Cardiac fibroblast (primary cell): ENCODE data around the gene BTBD19.
"Not testable (repeated sequence)": the region's sequence is repeated elsewhere in the genome, so short reads cannot be mapped to it uniquely, and the experiment has no call there.

Experiments
- DNase-seq, 2 donors: peaks; one replicate each; pipeline versions ENCODE4 v3.0.0 to v3.0.0-alpha.2; 2010; ENCODE audit warnings: low read depth in 2 of 2
- H3K4me3 ChIP-seq, 2 donors: replicated peaks in 1 of 2; 1 replicate in 1 of 2; 2 replicates in 1 of 2; pipeline ENCODE4 v1.5.1; 2011; ENCODE audit warnings: low read depth in 2 of 2, low read length in 2 of 2, mild to moderate bottlenecking in 2 of 2, moderate library complexity in 1 of 2
- TF ChIP-seq, protein P1 (sequence below): IDR thresholded peaks from one replicate; pipeline ENCODE4 v1.5.1; 2011; ENCODE audit warnings: low read depth, mild to moderate bottlenecking, low read length, inconsistent platforms

Gene BTBD19

DNA sequence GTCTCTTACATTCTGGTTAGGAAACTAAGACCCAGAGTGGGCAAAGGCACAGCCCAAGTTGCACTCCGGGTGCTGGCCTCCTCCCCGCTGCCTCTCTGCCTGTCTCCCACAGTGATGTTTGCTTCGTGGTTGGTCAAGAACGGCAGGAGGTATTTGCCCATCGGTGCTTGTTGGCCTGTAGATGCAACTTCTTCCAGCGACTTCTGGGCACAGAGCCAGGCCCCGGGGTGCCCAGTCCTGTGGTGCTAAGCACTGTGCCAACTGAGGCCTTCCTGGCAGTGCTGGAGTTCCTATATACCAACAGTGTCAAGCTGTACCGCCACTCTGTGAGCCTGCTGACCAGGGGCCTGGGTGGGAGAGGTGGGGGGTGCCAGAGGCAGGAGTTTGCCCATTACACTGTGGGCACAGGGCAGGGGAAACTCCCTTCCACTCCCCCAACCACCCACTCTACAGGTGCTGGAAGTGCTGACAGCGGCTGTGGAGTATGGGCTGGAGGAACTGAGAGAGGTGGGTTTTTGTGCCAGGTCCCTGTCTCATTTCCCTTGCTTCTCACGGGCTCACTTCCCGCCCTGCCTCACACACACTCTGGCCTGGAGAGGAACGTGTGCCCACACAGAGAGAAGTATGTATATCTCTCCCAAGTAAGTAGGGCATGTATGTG, 1.9 kb downstream of the BTBD19 start:
- H3K4me3 ChIP-seq, result peak overlapping the region; percentile 53 to 57
- peak in 1 of 2 donors; percentile 74 for DNase-seq
- TF ChIP-seq, protein P1, sequence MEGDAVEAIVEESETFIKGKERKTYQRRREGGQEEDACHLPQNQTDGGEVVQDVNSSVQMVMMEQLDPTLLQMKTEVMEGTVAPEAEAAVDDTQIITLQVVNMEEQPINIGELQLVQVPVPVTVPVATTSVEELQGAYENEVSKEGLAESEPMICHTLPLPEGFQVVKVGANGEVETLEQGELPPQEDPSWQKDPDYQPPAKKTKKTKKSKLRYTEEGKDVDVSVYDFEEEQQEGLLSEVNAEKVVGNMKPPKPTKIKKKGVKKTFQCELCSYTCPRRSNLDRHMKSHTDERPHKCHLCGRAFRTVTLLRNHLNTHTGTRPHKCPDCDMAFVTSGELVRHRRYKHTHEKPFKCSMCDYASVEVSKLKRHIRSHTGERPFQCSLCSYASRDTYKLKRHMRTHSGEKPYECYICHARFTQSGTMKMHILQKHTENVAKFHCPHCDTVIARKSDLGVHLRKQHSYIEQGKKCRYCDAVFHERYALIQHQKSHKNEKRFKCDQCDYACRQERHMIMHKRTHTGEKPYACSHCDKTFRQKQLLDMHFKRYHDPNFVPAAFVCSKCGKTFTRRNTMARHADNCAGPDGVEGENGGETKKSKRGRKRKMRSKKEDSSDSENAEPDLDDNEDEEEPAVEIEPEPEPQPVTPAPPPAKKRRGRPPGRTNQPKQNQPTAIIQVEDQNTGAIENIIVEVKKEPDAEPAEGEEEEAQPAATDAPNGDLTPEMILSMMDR, result no peak

DNA sequence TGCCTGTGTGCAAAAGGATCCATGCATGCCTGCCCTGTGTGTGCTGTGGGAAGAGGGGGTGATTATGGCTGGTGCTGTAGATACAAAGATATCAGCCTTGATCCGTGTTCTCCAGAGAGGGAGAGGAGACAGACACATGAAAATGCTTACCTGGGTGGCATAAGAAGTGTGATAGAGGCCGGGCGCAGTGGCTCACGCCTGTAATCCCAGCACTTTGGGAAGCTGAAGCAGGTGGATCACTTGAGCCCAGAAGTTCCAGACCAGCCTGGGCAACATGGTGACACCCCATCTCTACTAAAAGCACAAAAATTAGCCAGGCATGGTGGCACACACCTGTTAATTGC, 2.4 kb downstream of the BTBD19 start:
- not testable (repeated sequence) for DNase-seq, H3K4me3 ChIP-seq

DNA sequence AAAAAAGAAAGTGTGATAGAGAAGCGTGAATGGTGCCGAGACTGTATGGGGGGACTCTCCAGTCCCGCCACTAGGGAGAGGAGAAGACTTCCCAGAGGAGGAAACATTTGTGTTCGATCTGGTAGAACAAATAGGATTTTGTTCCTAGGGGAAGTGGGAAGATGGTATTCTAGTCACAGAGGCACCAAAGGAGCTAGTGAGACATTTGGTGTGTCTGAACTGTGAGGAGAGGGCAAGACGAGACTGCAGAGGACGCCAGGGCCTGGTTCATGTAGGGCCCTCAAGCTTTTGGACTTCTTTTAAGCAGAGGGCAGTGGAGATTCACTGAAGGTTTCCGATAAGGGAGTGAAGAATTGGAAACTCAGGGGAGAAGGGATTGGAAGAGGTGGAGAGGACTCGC, 2.9 kb downstream of the BTBD19 start:
- TF ChIP-seq, protein P1, result no peak
- no peak for DNase-seq
- H3K4me3 ChIP-seq, result peak overlapping the region in 1 of 2 donors; percentile 2

DNA sequence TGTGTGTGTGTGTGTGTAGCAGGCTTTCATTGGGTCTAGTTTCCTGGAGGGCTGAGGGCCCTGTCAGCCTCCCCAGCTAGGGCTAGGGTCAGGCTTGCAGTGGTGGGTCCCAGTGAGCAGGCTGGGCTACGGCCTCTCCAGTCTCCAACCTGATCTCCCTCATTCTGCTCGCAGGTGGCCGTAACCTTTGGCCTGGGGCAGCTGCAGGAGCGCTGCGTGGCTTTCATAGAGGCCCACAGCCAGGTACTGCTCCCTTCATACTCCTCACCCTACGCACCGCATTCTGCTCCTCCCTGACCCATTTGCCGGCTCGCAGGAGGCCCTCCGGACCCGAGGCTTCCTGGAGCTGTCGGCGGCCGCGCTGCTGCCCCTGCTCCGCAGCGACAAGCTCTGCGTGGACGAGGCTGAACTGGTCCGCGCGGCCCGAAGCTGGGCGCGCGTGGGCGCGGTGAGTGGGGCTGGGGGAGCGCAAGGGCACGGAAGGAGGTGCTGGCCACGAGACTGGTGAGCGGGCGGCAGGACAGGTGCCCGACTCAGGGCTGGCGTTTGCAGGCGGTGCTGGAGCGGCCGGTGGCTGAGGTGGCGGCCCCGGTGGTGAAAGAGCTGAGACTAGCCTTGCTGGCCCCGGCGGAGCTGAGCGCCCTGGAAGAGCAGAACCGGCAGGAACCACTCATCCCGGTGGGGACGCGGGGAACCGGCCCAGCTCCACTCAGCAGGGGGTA, 4.7 kb downstream of the BTBD19 start:
- no peak overlapping the region for H3K4me3 ChIP-seq
- no peak for DNase-seq
- TF ChIP-seq, protein P1, result no peak

DNA sequence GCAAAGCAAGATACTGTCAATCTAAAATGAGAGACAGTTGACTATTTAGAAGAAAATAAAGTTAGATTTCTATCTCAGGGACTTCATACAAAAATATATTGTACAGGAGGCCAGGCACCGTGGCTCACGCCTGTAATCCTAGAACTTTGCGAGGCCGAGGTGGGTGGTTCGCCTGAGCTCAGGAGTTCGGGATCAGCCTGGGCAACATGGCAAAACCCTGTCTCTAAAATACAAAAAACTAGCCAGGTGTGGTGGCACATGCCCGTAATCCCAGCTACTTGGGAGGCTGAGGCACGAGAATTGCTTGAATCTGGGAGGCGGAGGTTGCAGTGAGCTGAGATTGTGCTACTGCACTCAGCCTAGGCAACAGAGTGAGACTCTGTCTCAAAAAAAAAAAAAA, 7.6 kb downstream of the BTBD19 start:
- not testable (repeated sequence) for DNase-seq, H3K4me3 ChIP-seq

DNA sequence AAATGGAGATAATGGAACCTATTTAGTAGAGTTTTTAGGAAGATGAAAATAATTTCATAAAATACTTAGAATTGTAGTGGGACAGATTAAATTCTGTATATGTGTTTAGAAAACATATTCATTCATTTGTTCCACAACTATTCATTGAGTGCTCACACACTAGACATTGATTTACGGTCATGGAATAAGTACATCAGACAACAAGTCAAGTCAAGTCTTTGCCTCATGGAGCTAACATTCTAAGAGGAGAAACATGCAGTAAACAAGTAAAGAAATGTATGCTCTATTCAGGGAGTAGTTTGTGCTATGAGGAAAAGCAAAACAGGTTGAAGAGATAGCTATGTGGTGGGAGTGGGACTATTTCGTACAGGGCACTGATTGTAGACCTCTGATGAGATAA, 9.0 kb downstream of the BTBD19 start:
- no peak overlapping the region for H3K4me3 ChIP-seq
- TF ChIP-seq, protein P1, result no peak
- DNase-seq, result no peak

DNA sequence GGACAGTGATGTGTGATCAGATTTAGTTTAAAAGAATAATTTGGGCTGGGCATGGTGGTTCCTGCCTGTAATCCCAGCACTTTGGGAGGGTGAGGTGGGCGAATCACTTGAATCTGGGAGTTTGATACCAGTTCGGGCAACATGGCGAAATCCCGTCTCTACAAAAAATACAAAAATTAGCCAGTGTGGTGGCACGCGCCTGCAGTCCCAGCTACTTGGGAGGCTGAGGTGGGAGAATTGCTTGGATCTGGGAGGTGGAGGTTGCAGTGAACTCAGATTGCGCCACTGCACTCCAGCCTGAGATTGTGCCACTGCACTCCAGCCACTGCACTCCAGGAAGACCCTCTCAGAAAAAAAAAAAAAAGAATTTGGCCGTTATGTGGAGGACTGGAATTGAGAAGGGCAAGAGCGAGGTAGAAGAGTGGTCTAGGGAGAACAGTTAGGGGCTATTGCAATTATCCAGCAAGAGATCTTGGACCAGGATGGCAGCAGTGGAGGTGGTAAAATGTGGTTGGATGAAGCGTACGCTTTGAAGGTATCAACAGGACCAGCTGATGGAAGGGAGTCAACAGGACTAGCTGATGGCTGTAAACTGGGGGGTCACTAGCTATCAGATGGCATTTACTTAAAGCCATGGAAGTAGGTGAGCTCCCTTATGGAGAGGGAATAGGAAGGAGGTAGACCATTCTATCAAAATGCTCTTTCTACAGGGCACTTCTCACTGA, 9.6 kb downstream of the BTBD19 start:
- no peak overlapping the region for H3K4me3 ChIP-seq
- DNase-seq, result no peak
- TF ChIP-seq, protein P1, result no peak
